GM21717 (cell line): ENCODE measurements around the gene TLK1.
"Not testable (repeated sequence)": the region's sequence is repeated elsewhere in the genome, so short reads cannot be mapped to it uniquely, and the experiment has no call there.

Experiments
- ATAC-seq: cut with Tn5 transposase; IDR thresholded peaks from one replicate; pipeline ENCODE4 v1.9.1; 2021; ENCODE audit warnings: mild to moderate bottlenecking, moderate library complexity; ENCODE audit not compliant: unreplicated experiment

The TLK1 gene

DNA sequence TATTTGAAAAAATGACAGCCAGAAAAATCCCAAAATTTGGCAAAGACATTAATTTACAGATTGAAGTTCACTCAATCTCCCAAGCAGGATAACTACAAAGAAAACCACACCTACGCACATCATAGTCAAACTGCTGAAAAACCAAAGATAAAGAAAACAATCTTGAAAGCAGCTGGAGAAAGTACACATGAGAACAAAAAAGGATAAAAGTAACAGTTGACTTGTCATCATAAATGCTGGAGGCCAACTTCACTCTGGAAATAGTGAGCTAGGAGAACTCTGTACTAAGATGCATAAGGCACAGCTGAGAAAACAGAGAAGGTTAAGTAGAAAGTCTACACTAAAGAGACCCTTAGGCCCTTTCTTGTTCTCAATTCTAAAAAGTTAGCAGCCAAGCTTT lies 73.1 kb downstream of the TLK1 start:
- ATAC-seq, result no peak

- ATAC-seq, result no peak
Observed at GRCh38 chr2:171086352-171087290, 74.1 kb downstream of the TLK1 start.

- ATAC-seq, result no peak
Observed at GRCh38 chr2:171084128-171084527, 76.6 kb downstream of the TLK1 start.

DNA sequence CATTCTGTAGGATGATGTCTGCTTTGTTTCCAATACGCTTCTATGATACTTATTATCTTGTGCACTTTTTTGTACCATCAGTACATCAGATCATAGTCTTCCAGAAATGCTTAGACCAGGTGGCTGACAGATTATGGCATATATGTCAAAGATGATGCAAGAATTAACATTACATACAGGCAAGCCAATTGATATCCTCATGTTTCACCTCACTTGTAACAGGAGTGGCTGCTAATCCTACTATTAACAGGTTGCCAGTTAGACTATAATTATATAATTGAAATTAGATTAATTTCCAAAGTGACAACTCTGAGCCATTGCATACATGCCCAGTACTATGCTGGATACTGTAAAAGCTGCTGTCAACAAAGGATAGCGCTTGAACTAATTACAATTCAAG lies 77.2 kb downstream of the TLK1 start:
- no peak for ATAC-seq

DNA sequence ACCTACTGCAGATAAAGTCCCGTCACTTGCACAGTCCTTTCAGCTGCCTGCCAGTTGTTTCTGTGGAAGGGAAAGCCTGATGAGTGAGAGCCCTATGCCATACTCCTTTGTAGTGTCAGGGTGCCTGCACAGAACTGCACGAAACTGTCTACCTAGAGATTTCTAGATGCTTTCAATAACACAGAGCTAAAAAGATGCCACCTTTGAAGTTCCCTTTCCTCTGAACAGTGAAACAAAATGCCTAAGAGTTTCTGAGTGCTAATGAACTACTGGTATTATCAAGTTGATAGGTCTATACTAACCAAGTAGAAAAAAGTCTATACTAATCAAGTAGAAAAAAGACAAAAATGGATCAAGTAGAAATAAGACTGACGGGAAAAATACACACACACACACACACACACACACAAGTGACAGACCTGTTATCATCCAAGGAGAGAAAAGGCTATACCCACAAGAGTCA lies 79.0 kb downstream of the TLK1 start:
- ATAC-seq, result no peak

GRCh38 chr2:171080607-171081006 lies 80.1 kb downstream of the TLK1 start:
- ATAC-seq, result no peak

DNA sequence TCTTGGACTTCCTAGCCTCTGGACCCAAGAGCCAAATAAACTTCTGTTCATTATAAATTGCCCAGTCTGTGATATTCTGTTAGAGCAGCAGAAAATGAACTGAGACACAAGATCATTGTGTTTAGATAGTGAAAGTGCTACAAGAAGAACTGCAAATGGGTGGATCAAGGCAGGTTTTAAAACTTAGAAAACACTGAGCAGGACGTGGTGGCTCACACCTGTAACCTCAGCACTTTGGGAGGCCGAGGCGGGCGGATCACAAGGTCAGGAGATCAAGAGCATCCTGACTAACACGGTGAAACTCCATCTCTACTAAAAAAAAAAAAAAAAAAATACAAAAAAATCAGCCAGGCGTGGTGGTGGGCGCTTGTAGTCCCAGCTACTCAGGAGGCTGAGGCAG lies 84.3 kb downstream of the TLK1 start:
- ATAC-seq, result not testable (repeated sequence)

GRCh38 chr2:171072164-171072563 lies 88.5 kb downstream of the TLK1 start:
- no peak for ATAC-seq

DNA sequence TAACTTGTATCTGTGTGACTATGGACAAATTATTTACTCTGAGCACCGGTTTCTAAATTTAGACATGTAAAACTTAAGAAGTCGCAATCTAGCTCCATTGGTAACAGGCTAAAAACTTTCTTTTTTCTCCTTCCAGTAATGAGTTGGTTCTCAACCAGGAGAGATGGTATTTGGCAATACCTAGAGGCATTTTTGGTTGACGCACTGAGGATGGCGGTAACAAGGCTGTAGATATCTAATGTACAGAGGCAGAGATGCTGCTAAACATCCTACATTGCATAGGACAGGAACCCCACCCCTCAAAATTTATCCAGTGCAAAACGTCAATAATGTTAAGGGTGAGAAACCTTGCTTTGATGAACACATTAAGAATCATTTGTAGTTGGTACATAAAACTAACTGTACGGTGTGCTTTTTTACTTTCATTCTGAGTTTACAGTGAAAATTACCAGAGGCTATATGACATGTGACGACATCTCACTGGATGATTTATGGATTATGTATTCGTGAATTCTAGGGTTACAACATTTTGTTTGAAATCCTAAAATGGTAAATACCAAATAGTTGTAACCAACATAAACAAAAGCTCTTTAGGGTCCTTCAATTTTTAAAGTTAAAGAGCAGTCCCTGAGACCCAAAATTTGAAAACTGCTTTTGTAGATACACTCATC lies 91.3 kb downstream of the TLK1 start:
- no peak for ATAC-seq

DNA sequence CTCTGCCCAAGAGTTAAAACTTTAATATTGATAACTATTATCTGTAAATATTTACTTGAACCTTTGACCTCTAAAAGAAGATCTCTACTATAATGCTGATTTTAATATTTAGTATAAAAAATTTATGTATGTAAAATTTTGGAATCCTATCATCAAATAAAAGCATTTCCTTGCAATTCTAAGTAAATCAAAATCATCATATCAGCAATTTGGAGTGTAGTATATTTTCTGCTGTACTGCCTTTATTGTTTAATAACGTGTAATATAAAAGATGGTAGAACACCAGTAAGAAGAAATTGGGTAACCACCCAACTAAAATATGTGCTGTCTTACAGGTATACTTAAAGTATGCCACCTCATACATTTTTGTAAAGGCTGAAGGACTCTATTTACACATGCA lies 94.6 kb downstream of the TLK1 start:
- no peak for ATAC-seq

GRCh38 chr2:171057575-171057974 lies 103.1 kb downstream of the TLK1 start:
- ATAC-seq, result no peak

GRCh38 chr2:171056307-171056706 lies 104.4 kb downstream of the TLK1 start:
- no peak for ATAC-seq

- no peak for ATAC-seq
Observed at GRCh38 chr2:171049691-171050090, 111.0 kb downstream of the TLK1 start.

GRCh38 chr2:171046048-171046560 lies 114.6 kb downstream of the TLK1 start:
- no peak for ATAC-seq

DNA sequence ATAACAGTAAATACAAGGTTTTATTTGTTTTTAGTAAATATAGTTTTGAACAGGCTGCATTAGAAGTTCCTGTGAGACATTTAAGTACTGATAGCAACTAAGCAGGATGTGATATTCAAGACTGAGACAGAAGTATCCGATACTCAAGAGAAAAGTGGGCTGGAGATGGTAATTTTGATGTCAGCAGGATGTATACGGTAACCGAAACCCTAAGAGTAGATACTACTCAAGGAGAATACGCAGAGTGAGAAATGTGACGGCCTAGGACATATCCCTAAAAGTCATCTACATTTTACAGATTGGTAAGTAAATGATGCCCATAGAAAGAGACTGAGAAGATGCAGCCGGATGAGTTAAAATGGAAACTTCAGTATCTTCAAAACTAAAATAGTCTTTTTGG lies 116.3 kb downstream of the TLK1 start:
- ATAC-seq, result no peak

DNA sequence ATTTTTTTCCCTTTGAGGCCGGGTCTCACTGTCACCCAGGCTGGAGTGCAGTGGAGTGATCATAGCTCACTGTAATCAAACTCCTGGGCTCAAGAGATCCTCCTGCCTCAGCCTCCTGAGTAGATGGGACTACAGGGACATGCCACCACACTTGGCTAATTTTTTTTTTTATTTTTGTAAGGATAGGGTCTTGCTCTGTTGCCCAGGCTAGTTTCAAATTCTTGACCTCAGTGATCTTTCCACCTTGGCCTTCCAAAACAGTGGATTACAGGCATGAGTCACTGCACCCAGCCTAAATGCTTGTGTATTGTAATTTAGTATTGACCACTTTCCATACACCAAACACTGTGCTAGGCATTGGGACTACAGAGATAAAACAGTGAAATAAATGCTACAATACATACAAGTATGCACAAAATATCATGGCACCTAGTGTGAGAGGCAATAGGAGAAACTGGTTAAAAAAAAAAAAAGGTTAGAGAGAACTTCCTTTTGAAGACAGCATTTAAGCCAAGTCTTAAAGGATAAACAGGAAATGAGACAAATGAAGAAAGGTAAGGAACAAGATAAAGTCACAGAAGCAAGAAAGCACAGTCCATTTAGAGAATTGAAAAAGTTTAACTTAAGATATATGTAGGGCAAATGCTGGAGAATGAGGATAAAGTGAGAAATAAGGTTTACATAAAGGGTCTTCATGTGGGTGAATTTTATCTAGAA lies 118.3 kb downstream of the TLK1 start:
- ATAC-seq, result no peak

DNA sequence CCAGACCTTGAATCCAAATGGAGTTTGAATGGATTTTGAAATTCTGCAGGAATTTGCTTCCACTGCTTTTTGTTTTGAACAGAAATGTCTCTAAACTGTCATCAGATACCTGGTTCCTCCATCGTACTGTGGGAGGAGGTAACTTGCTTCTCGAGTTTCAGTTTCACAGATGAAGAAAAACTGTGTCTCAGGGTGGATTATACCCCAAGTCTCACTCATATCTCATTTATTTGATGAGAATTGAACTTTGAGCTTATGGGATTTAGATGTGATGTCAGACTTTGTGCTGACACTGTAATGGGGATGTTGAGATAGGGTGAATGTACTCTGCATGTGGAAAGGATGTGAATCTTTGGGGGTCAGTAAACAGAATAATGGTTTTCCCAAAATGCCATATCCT lies 124.2 kb downstream of the TLK1 start:
- ATAC-seq, result no peak

DNA sequence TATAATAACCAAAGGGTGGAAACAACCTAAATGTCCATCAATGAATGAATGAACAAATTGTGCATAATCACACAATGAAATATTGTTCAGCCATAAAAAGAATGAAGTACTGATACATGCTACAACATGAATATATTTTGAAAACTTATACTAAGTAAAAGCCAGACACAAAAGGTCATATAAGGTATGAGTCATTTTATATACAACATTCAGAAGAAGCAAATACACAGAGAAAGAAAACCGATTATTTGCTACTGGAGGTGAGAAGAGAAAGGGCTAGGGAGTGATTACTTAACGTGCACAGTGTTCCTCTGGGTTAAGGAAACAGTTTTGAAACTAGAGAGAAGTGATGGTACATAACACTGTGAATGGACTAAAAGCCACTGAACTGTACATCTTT lies 126.4 kb downstream of the TLK1 start:
- no peak for ATAC-seq

DNA sequence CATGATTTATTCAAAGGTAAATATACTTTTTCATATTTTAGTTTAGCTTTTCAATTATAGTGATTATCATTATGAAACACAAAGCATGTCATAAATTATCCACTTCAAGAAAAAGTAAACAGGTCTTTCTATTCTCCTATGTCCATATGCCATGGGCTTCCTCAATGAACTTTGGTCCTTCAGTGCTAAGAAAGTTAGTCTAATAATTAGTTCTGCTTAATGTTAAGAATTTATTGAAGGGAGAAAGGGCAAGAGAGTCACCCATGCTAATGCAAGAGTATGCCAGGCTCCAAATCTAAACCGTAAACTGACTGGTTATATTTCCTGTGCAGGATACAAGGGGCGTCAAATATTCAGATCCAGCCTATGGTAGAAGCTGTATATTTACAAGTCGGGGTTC lies 135.5 kb downstream of the TLK1 start:
- ATAC-seq, result no peak

DNA sequence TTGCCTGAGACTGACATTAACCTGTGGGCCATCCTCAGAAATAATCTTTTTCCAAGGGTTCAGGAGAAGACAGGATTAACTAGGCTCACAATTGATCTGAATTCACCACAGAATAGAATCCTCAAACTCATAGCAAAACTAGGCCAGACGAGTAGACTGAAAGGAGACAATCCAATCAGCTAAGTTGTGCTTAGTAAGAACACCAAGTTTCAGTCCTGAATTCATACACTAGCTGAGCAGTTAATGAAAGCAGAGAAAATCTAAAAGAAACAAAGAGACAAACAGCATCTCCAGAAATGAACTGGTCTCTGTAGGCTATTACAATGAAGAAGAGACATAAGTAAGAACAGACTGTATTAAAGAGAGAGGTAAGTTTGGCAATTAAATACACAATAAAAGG lies 142.2 kb downstream of the TLK1 start:
- ATAC-seq, result no peak

DNA sequence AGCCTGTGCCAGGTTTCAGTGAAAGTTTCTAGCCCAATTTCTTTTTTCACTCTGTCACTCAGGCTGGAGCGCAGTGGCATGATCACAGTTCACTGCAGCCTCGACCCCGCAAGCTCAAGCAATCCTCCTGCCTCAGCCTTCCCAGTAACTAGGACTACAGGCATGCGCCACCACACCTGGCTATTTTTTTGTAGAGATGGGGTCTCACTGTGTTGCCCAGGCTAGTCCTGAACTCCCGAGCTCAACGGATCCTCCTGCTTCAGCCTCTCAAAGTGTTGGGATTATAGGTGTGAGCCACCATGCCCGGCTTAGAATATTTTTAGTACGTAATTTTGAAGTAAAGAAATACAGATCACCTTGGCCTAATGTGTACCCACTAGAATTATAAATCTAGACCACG lies 144.6 kb downstream of the TLK1 start:
- no peak for ATAC-seq
